Panc1 (cell line): Measurements from ENCODE around the gene GRID1. TPM values are rescaled to one million over a fixed set of nuclear protein-coding genes. Genes with fewer than 3 reads are reported as not detected.
A peak's percentile ranks its signal among the peaks of the same experiment; 100 is the strongest.

Source experiments
- ATAC-seq: fragments of 200-7000 bp; cut with Tn5 transposase; 2 replicates; pipeline ENCODE4 v1.9.1; 2020; ENCODE audit warnings: mild to moderate bottlenecking, moderate library complexity
- BruUV-seq: library from RNA; stranded (reverse); fragments of 400-500 nt; replicated peaks from 2 replicates; lab custom pipeline; 2021; lab: Mats Ljungman, UMichigan
- CTCF ChIA-PET: fragments of 300-600 bp; sonication (Branson Sonifier 250); formaldehyde crosslinking; loops from one replicate; lab custom pipeline; 2022; ENCODE audit warnings: antibody characterized with exemption; lab: Charles Lee
- POLR2A ChIA-PET: fragments of 300-600 bp; sonication (Branson Sonifier 250); formaldehyde crosslinking; loops from one replicate; lab custom pipeline; 2022; ENCODE audit warnings: antibody characterized with exemption; lab: Charles Lee
- DNase-seq: peaks from one replicate; pipeline ENCODE4 v3.0.0-alpha.2; 2010; ENCODE audit warnings: low read depth, low spot score
- H3K27ac ChIP-seq: 2 replicates; pipeline ENCODE4 v1.5.1; 2011; ENCODE audit warnings: mild to moderate bottlenecking, low read length, inconsistent platforms
- H3K27me3 ChIP-seq: fragments of 200-500 bp; sonication (Bioruptor generic); 2 replicates; pipeline ENCODE4 v1.6.0; 2014; ENCODE audit warnings: low read length, inconsistent platforms; ENCODE audit not compliant: control insufficient read depth, insufficient read depth
- H3K36me3 ChIP-seq: fragments of 200-500 bp; sonication (Bioruptor generic); 2 replicates; pipeline ENCODE4 v1.5.1; 2014; ENCODE audit warnings: inconsistent platforms, mild to moderate bottlenecking, low read length, moderate library complexity; ENCODE audit not compliant: control insufficient read depth, insufficient read depth
- H3K4me1 ChIP-seq: 2 replicates; pipeline ENCODE4 v1.5.1; 2011; ENCODE audit warnings: inconsistent platforms, mild to moderate bottlenecking, low read length, moderate library complexity; ENCODE audit not compliant: control insufficient read depth, insufficient read depth
- H3K4me3 ChIP-seq, 2 experiments: 2 replicates each; pipeline ENCODE4 v1.5.1; 2011 to 2012; ENCODE audit warnings: low read depth in 2 of 2, low read length in 2 of 2, mild to moderate bottlenecking in 2 of 2, inconsistent platforms in 1 of 2, moderate library complexity in 1 of 2
- H3K9me3 ChIP-seq: fragments of 200-500 bp; sonication (Bioruptor generic); 2 replicates; pipeline ENCODE4 v1.5.1; 2014; ENCODE audit warnings: low read depth, mild to moderate bottlenecking, inconsistent platforms, low read length, moderate library complexity; ENCODE audit not compliant: control insufficient read depth, insufficient read depth
- CTCF ChIP-seq: fragments of 450-650 bp; IDR thresholded peaks from 2 replicates; pipeline ENCODE4 v1.5.1; 2017; ENCODE audit warnings: mild to moderate bottlenecking
- POLR2AphosphoS5 ChIP-seq: IDR thresholded peaks from 2 replicates; pipeline ENCODE4 v1.6.1; 2012; ENCODE audit warnings: mild to moderate bottlenecking, low read depth, low read length, moderate library complexity
- REST ChIP-seq, 2 experiments: IDR thresholded peaks; 2 replicates each; pipeline ENCODE4 v1.6.1; 2011 to 2012; ENCODE audit warnings: low read depth in 2 of 2, control low read depth in 1 of 2, low read length in 1 of 2, mild to moderate bottlenecking in 1 of 2, moderate library complexity in 1 of 2; ENCODE audit not compliant: insufficient read depth in 1 of 2
- SIN3A ChIP-seq: IDR thresholded peaks from 2 replicates; pipeline ENCODE4 v1.6.1; 2012; ENCODE audit warnings: low read depth, mild to moderate bottlenecking, low read length, moderate library complexity, borderline replicate concordance; ENCODE audit not compliant: insufficient read depth
- TCF7L2 ChIP-seq: IDR thresholded peaks from 2 replicates; pipeline ENCODE4 v1.6.1; 2011; ENCODE audit warnings: mild to moderate bottlenecking, low read depth, low read length, inconsistent platforms
- in situ Hi-C: cut with HindIII; loops from 2 replicates; pipeline ENCODE4 v1.10.0; 2016; ENCODE audit warnings: low sequenced_read_pairs, low pct_unique_long_range_greater_than_20kb
- intact Hi-C: fragments of 100-400 bp; cut with micrococcal nuclease; formaldehyde crosslinking; loops from one replicate; pipeline ENCODE4 v1.10.0; 2022; ENCODE audit not compliant: unreplicated experiment
- total RNA-seq: library from RNA; stranded (reverse); gene quantifications from one replicate; pipeline ENCODE4 v1.2.1, GENCODE V29; 2021; ENCODE audit not compliant: unreplicated experiment

Gene GRID1
- total RNA-seq, 1 experiment from 2014 or later = 2.3 TPM

- ChIA-PET POLR2A (no interaction called here), CTCF (no interaction called here)
- no peaks in the 10 kb centered on the region for H3K36me3 ChIP-seq
- peaks cover 19% of the 10 kb centered on the region for H3K4me1 ChIP-seq
- intact Hi-C loops = no loop called here
- DNase-seq (no peak), ATAC-seq (no peak)
- BruUV-seq = no TSS peak
- TF ChIP-seq POLR2AphosphoS5 (no peak), TCF7L2 (no peak), REST (IDR thresholded peaks at IDR 0.05; ENCODE audit: insufficient read depth in 1 of 2, low read depth in 2 of 2, low read length in 1 of 2) (no peak), CTCF (no peak), SIN3A (no peak)
- in situ Hi-C loops = no loop called here
- H3K27me3 ChIP-seq = no peaks in the 10 kb centered on the region
- no peak overlapping the region; the same call in 1 of the 2 replicates for H3K27ac ChIP-seq
- H3K4me3 ChIP-seq = no peak overlapping the region
- no peaks in the 10 kb centered on the region for H3K9me3 ChIP-seq
These were observed 718.9 kb downstream of the GRID1 start for GRCh38 chr10:85647741-85648140.

- peak overlapping the region; percentile 99 for H3K27ac ChIP-seq
- no peak for ATAC-seq
- intact Hi-C loops (no loop called here), in situ Hi-C loops (no loop called here)
- ChIA-PET CTCF (no interaction called here), POLR2A (no interaction called here)
- H3K4me1 ChIP-seq = peaks cover 34% of the 10 kb centered on the region
- no TSS peak for BruUV-seq
- no peaks in the 10 kb centered on the region for H3K27me3 ChIP-seq
- DNase-seq = no peak
- no peaks in the 10 kb centered on the region for H3K36me3 ChIP-seq
- TF ChIP-seq TCF7L2 = no peak
- TF ChIP-seq CTCF = no peak
- no peak for TF ChIP-seq REST (IDR thresholded peaks at IDR 0.05; ENCODE audit: insufficient read depth in 1 of 2, low read depth in 2 of 2, low read length in 1 of 2)
- TF ChIP-seq SIN3A = no peak
- TF ChIP-seq POLR2AphosphoS5 = no peak
- no peak overlapping the region for H3K4me3 ChIP-seq
- H3K9me3 ChIP-seq = no peaks in the 10 kb centered on the region
These were observed 720.5 kb downstream of the GRID1 start for GRCh38 chr10:85645926-85646711.
